ENCODE results near the gene ATP10A. TPM values are rescaled to one million over a fixed set of nuclear protein-coding genes. Genes with fewer than 3 reads are reported as not detected.
A peak's percentile ranks its signal among the peaks of the same experiment; 100 is the strongest.

ATP10A gene
- total and polyA plus RNA-seq, 8 donors, result 1.5 to 15.2 (median 3.2) TPM

- intact Hi-C loops (cut with DNase I; ENCODE audit: low total_unique reads), result no loop called here
Measured at GRCh38 chr15:25717457-25718168, 145.5 kb downstream of the ATP10A start.

GRCh38 chr15:25717127-25717456 lies 146.0 kb downstream of the ATP10A start:
- Histone ChIP-seq H3K4me1 (no peaks in the 10 kb centered on the region), H3K4me3 (no peak overlapping the region), H3K27me3 (no peaks in the 10 kb centered on the region), H3K27ac (no peak overlapping the region), H3K36me3 (peaks cover 0 to 48% (median 17%) of the 10 kb centered on the region in 4 donors), H3K9me3 (no peaks in the 10 kb centered on the region)
- DNase-seq, result no peak
- no peak for TF ChIP-seq CTCF (IDR thresholded peaks at IDR 0.05)
- no peak for TF ChIP-seq EP300 (IDR thresholded peaks at IDR 0.05)
- no peak for TF ChIP-seq POLR2A (IDR thresholded peaks at IDR 0.05)
- TF ChIP-seq POLR2AphosphoS5 (IDR thresholded peaks at IDR 0.05), result no peak
- intact Hi-C loops (cut with DNase I; ENCODE audit: low total_unique reads), result no loop called here
- 78 to 86% (median 80%) methylated on average over 3 of the region's 3 CpGs for WGBS, 5 donors

More at GRCh38 chr15:25717457-25718168, 145.5 kb downstream of the ATP10A start:
- Histone ChIP-seq H3K4me1 (no peaks in the 10 kb centered on the region), H3K4me3 (no peak overlapping the region), H3K36me3 (peaks cover 0 to 47% (median 15%) of the 10 kb centered on the region in 4 donors), H3K27ac (no peak overlapping the region), H3K9me3 (no peaks in the 10 kb centered on the region), H3K27me3 (no peaks in the 10 kb centered on the region)
- DNase-seq, result peak in 1 of 2 donors; percentile 33
- 63 to 78% (median 68%) methylated on average over 14 of the region's 14 CpGs for WGBS, 5 donors
- TF ChIP-seq POLR2AphosphoS5 (IDR thresholded peaks at IDR 0.05), result no peak
- no peak for TF ChIP-seq CTCF (IDR thresholded peaks at IDR 0.05)
- TF ChIP-seq POLR2A (IDR thresholded peaks at IDR 0.05), result no peak
- TF ChIP-seq EP300 (IDR thresholded peaks at IDR 0.05), result no peak

GRCh38 chr15:25716414-25717126 lies 146.6 kb downstream of the ATP10A start:
- Histone ChIP-seq H3K4me3 (no peak overlapping the region), H3K4me1 (no peaks in the 10 kb centered on the region), H3K27me3 (no peaks in the 10 kb centered on the region), H3K36me3 (peaks cover 0 to 48% (median 19%) of the 10 kb centered on the region in 4 donors), H3K27ac (no peak overlapping the region), H3K9me3 (no peaks in the 10 kb centered on the region)
- no peak for TF ChIP-seq CTCF (IDR thresholded peaks at IDR 0.05)
- no peak for TF ChIP-seq EP300 (IDR thresholded peaks at IDR 0.05)
- TF ChIP-seq POLR2AphosphoS5 (IDR thresholded peaks at IDR 0.05), result no peak
- TF ChIP-seq POLR2A (IDR thresholded peaks at IDR 0.05), result no peak
- DNase-seq, result no peak
- 86 to 92% (median 88%) methylated on average over 21 of the region's 21 CpGs for WGBS, 5 donors
- intact Hi-C loops (cut with DNase I; ENCODE audit: low total_unique reads), result no loop called here

GRCh38 chr15:25715536-25716413 lies 147.4 kb downstream of the ATP10A start:
- no peak overlapping the region for H3K27ac ChIP-seq
- peaks cover 0 to 42% (median 18%) of the 10 kb centered on the region in 4 donors for H3K36me3 ChIP-seq
- TF ChIP-seq EP300 (IDR thresholded peaks at IDR 0.05), result no peak
- no peak for TF ChIP-seq CTCF (IDR thresholded peaks at IDR 0.05)
- no peak for TF ChIP-seq POLR2A (IDR thresholded peaks at IDR 0.05)
- TF ChIP-seq POLR2AphosphoS5 (IDR thresholded peaks at IDR 0.05), result no peak
- H3K4me3 ChIP-seq, result no peak overlapping the region
- no peak for DNase-seq
- H3K9me3 ChIP-seq, result no peaks in the 10 kb centered on the region
- WGBS, 5 donors, result 88 to 96% (median 92%) methylated on average over 14 to 18 of the region's 18 CpGs
- intact Hi-C loops (cut with DNase I; ENCODE audit: low total_unique reads), result no loop called here
- no peaks in the 10 kb centered on the region for H3K4me1 ChIP-seq
- H3K27me3 ChIP-seq, result no peaks in the 10 kb centered on the region

Measured in stomach (tissue), 9 donors.